ENCODE results near the gene NUDT14.

Gene NUDT14

DNA sequence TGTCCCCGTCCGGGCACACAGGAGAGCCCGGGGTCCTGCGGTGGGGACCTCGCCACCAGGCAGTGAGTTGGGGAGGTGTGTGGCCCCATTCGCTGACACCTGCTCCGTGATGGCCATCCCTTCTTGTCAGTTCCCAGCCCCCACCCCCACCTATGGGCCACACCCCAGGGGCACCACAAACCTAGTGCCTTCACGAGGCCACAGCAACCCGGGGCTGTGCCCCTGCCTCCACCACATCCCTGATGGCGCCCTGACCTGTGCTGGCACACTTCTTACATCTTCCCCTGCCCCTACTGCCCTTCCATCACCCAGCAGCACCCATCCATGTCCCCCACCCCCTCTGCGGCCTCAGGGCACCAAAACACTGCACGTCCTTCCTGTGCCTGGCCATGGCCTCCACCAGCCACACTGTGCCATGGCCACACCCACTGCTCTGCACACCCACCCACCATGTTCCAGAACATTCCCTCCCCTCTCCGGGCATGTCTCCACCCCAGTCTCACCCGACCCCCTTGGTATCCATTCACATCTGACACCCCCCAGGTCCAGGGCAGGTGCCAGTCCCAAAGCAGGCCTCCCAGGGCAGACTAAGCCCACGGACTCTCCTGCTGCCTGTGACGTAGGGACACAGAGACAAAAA, 37.0 kb downstream of the NUDT14 start:
- DNase-seq: no peak

DNA sequence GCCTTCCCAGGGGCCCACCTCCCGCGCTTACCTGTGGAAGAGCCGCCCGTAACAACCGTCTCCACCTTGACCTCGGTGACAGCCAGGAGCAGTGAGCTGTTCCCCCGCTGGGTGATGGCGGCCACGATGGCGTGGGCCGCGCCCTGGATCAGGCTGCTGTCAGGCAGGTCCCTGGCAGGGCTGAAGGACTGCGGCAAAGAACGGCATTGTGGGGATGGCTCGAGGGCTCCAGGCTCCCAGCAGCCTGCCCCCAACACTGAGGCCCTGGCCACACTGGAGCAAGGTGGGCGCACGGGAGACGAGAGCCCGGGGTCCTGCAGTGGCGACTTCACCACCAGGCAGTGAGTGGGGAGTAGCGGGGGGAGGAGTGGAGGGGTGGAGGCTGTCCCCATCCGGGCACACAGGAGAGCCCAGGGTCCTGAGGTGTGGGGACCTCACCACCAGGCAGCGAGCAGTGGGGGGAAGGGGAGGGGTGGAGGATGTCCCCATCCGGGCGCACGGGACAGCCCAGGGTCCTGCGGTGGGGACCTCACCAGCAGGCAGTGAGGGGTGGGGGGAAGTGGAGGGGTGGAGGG, 37.6 kb downstream of the NUDT14 start:
- no peak for DNase-seq

DNA sequence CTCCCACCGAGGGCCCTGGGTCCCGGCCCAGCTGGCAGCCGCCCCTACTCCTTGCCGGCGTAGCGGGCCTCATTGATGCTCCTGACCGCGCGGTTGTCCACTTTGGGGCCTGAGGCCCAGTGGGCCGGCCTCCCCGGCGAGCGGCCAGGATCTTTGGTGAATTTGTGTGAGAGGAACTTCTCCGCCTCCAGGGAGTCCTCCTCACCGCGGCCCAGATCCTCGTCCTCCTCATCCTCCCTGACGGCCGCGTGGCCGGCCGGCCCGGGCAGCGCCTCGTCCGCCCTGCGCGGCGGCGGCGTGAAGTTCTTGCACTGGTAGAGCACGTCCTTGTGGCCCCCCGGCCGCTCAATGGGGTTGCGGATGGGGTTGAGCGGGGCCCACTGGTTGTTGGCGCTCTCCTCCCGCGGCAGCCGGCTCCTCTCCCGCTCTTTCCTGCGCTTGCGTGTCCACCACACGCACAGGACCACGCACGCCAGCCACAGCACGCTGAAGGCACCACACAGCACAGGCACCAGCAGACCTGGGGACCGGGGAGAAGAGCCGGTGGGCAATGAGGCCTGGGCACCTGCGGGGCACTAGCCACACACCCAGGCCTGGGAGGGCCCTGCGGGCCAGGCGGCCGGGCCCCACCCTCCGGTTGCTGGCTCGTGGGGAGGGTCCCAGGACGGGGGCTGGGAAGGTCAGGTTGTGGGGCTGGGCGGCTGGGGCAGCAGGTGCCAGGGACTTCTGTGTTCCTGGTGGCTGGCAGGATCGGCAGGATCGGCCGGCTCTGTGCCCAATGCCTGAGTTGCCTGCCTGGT, 38.3 kb downstream of the NUDT14 start:
- DNase-seq: no peak

DNA sequence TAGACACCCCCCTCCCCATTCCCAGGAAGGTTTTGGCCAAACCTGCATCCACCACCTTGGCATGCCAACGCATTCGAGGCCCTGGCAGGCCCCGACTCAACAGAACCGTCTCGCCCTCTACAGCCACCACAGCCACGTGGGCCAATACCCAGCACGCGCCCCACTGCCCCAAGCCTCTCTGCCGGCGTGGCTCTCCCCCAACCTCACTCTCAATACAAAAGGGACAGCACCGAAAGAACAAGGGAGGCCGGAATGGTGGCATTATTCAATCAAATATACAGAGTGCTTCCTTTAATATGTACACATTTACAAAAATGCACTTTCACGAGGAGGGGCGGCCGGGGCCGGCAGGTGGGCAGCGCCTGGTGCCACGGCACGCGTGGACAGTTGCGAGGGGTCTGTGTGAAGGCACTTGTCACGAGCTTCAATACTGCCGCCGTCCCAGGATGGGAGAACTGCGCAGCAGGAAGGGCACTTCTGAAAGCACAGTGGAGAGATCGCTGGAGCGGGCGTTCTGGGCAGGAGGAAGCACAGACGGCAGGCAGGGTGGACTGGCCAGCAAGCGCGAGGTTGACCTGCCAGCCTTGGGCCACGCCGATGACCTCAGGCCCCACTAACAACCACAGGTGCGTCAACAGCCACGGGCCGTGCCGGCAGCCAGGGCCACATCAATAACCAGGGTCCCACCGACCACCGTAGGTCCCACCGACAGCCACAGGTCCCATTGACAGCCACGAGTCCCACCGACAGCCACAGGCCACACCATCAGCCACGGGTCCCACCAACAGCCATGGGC, 39.4 kb downstream of the NUDT14 start:
- DNase-seq: no peak

DNA sequence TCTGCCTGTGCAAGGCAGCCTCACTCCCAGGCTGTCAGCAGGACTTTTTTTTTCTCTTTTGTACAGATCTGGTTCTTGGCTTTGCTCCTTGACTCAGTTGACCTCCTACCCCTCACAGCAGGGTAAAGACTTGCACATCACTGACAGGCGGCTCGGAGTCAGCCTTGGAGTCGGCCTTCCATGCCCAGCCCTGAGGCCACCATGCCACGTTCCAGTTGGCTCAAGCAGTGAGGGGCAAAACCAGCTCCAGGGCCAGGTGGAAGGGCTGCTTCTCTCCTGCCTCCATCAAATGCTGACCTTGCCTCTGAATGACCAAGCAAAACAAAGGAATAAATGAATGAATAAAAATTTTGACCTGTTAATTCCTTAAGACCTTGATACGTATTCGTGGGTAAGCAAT, 40.1 kb downstream of the NUDT14 start:
- no peak for DNase-seq

DNA sequence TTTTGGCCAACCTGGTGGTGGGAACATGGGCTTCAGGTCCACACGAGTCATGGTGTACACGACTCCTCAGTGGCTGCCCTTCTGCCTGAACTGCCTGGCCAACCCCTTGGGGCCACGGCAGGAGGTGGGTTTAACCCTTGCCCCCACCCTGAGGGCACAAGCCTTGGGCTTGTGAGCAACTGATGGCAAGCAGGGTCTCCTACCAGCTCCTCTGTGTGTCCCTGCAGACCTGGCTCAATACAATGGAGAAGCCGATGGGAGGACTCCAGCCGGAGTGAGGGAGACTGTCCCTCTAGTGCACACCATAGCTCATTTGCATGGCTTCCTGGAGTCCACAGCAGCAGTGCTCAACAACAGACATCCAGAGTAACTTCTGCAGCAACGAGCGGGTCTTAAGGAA, 40.5 kb downstream of the NUDT14 start:
- no peak for DNase-seq

DNA sequence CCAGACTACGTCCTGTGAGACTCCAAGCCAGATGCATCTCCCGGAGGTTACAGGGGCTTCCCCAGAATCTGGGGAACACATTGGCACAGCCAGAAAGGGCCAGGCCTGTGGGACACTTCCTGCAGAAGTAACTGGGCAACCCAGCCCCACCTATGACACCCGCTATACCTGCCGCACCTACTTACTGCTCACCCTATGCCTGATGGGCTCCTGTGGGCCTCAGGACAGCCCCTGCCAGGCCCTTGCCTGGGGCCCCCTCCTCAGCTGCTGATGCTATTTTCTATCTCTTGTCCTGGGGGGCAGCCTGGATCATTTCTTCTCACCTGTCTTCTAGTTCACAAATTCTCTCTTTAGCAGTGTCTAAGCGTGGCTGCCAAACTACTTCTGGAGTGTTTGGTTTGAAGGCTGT, 41.3 kb downstream of the NUDT14 start:
- no peak for DNase-seq

DNA sequence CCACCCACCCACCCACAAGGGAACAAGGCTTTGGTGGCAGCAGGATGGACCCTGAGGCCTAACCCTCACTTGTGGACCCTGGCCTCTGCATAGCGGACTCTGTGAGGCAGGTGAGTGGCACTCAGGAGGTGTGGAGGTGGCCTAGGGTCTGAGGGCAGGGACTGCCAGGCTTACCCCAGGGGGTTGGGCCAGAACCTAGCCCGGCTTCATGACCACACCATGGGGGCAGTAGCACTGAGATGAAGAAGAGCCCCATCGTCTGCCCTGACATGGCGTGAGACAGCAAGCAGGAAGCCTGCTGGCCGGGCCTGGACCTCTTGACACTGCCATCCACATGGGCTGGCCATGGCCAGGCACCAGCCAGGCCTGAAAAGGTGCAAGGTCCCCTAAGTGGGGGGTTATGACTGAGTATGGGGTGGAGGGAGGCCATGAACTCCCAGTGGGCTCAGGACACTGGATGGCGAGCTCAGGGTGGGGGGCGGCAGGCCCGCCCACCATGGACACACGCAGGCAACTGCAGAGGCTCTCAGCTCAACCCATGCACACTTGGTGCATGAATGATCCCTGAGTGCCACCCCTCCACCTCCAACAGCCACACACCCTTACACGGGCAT, 41.8 kb downstream of the NUDT14 start:
- no peak for DNase-seq

DNA sequence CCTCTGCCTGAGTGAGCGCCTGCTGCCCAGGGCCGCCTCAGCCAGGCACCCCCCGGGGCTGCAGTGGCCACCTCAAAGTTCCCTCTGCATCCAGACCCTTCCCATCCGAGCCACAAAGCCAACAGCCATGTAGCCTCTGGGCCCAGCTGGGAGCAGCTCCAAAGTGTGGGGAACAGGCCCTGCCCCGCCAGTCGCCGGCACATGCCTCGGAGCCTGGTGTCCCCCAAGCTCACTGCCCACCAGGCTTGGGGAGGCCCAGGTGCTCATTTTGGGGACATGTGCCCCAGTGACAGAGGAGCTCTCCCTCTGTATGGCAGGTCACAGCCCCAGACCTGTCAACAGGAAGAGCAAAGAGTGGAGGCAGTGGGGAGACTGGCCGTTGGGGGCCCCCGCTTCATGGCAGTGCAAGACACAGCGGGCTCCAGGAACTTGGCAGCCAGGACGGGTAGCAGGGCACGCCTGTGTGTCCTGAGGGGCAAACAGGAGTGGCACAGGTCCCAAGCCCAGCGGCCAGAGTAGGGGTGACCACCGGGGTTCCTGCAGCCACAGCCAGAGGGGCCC, 42.5 kb downstream of the NUDT14 start:
- no peak for DNase-seq

DNA sequence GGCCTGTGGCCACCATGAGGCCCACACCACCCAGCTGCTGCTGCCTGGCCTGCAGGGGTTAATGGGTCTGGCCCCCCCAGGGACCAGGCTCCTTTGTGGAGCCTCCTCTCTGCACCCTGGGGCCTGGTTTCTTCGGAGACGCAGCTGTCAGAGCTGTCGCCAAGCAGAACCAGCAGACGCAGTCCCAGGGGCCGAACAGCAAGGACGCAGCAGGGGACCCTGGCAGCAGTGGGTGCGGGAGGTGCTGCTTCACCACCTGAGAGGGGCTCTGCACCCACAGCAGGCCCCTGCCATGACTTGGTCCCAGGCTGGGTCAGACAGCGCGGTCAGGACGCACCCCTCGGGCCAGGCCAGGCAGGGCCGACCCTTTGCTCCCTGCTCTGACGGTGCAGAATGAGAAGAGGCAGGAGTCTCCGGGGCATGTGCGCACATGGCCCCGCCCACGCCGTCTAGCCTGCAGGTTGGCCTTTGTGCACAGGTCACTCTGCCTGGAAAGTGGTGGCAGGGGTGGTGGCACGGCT, 43.0 kb downstream of the NUDT14 start:
- no peak for DNase-seq

DNA sequence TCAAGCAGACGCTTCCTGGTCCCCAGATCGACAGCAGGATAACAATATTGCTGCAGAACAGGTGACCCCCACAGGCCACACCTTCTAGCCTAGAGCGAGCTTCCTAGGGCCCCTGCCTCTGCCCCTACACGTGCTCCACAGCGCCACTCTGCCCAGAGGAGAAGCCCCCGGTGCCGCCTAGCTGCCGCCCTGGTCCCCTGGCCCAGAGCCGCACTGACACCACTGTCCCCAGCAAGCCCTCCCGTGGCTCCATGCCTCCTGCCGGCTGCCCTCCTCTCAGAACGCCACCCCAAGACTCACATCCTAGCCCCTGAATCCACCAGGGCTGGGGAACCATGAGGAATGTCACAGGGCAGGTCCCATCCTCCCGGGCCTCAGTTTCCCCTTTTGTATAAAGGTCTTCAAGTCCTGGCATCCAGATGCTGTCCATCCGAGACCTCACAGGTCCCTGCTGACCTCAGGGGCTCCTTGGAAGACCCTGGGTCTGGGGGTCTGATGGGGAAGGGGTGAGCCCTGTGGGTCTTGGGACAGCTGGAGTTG, 43.6 kb downstream of the NUDT14 start:
- no peak for DNase-seq

DNA sequence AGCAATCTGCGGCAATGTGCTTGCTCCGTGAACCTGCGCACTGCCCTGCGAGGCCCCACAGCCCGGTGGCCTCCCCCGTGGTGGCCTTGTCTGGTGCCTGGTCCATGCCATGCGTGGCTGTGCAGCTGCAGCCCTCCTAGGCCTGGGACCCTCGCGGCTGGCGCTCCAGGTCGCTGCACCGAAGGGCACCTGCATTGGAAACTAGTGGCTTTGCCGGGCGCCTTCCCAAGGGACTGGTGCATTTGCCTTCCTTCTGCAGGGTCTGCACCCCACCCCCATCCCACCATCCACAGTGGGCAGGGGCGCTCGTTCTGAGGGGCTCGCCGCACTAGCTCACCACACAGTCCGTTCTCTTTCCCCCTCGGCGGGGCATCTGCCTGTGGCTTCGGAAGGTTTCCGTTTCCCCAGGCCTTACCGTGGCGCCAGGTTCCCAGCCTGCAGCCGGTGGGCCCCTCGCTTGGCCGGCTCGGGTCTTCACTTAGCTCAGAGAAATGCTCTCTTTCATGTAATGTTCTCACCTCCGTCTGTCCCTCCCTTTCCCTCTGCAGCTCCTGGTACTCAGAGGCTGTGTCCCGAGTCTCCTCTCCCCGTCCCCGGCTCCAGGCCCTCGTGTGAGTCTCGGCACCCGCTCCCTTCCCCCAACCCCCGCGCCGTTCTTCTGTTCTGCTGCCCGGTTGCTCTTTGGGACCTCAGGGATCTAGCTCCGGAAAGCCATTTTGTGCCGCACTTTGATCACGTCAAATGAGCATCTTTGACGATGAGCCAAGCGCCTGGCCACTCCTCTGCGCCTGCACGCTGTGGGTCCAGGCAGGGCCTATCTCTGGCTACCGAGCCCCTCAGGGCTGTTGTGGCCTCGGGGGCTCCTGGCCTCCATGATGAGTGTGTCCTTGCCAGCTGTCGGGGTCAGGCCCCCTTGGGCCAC, 44.5 kb downstream of the NUDT14 start:
- no peak for DNase-seq

DNA sequence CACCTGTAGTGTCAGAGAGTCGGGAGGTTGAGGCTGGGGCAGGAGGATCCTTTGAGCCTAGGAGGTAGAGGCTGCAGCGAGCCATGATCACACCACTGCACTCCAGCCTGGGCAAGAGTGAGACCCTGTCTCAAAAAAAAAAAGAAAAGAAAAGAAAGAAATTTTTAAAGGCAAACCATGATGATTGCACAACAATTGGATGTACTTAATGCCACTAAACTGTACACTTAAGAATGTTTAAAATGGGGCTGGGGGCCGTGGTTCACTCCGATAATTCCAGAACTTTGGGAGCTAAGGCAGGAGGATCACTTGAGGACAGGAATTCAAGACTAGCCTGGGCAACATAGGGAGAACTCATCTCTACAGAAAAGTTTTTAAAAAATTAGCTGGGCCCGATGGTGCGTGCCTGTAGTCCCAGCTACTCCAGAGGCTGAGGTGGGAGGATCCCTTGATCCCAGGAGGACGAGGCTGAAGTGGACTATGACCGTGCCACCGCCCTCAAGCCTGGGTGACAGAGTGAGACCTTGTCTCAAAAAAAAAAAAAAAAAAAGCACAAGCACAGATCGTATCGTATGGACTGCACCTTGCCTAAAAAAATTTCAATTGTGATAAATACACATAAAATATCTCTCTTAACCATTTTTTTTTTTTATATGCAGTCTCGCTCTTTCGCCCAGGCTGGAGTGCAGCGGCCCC, 45.3 kb downstream of the NUDT14 start:
- DNase-seq: no peak

DNA sequence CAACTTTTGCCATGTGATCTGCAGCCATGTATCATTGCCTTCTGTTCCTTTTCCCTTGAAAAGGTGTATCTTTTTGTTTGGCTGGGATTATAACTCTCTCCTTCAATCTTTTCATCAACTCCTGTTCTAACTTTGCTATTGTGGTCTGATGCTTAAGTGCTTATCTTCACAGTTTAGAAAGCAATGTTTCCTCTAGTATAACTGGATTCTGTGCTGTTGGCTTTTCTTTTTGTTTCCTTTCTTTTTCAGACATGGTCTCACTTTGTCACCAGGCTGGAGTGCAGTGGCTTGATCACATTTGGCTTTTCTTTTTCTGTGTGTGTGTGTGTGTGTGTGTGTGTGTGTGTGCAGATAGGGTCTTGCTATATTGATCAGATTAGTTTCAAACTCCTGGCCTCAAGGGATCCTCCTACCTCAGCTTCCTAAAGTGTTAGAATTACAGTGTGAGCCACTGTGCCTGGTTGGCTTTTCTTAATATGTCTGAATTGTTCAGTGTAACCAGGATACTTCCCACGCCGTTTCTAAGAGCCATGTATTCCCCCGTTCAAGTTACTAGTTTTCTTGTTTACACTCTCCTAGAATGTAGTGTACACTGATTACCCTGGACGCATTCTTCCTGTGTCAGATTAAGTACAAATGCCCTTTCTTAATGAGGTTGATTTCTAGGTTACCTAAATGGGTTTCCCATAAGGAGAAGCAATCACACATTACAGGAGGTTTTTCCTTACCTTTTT, 48.0 kb downstream of the NUDT14 start:
- DNase-seq: no peak

DNA sequence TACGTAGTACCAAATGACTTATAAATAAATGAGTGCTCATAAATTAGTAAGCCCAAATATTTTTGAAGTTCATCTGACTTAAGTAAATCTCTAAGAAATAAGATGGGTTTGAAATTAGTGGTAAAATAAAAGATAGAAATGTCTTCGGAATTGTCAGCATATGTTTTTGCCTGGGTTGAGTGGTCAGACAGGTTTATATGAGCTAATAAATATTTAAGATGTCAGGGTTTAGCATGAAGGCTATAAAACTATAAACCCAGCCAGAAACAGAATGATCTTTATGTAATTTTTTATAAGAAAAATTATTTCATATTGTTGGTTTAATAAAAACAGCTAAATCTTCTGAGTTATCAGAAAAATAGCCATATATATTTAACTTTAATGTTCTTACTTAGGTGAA, 49.9 kb downstream of the NUDT14 start:
- no peak for DNase-seq

DNA sequence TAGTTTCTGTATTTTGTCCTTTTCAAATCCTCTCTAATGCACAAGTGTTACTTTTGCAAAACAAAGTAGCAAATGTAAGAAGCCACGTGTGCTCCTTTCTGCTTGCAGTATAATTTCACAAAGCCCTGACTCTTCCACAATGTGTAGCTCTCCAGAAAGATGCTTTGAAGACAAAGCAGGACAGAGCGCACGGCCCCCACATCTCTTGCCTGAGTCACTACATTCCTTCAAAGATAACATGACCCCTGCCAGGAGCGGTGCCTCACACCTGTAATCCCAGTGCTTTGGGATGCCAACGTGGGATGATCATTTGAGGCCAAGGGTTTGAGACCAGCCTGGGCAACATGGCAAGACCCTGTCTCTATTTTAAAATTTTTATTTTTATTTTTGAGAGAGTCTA, 53.1 kb downstream of the NUDT14 start:
- no peak for DNase-seq

DNA sequence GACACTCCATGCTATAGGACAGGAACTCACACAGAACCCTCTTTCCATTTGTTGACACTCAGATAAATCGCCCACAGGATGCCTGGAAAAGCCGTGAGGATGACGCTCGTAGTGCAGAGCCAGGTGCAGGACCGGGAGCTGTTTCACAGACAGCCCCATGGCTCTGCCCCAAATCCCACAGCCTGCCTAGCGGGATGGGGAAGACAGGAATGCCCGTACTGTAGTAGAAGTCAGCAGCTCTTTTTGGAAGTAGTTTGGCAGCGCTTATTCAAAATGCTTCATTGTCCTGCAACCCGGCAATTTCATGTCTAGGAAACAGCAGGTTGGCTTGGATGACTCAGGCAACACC, 54.2 kb downstream of the NUDT14 start:
- peak in 1 of 2 experiments; percentile 23 for DNase-seq

DNA sequence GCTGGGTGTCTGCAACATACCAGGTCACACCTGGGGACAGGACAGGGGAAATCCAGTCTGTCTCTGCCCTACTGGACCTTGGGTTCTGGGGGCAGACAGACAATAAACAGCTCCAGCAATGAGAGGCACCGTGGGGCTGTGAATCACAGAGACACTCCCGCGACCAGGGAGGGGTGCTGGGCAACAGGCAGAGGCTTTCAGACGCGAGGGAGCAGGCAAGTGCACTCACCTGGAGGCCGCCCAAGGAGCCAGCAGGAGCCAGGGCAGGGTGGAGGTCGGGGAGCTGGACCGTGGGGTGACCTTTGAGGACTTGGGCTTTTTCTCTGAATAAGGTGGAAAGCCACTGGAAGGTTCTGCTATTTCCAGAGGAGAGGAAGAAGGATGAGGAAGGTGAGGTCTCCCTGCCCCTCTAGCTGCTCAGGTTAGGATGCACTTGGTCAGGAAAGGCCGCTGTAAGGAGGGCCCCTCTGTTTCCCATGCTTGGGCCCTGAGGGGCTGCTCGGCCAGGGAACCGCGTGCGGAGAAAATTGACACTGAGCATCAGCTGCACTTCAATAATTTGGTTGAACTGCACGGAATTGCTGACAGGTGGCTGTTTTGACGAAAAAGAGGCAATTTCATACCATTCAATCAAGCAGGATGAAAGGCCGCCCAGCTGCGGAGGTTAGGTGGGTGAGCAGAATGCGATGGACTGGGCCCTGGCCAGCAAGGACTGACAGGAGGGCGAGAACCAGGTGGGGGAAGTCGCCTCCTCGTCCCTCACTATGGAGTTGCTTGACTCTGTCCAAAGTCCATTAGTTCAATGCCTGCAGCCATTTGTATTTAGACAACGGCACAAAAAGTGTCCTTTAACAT, 54.8 kb downstream of the NUDT14 start:
- no peak for DNase-seq

DNA sequence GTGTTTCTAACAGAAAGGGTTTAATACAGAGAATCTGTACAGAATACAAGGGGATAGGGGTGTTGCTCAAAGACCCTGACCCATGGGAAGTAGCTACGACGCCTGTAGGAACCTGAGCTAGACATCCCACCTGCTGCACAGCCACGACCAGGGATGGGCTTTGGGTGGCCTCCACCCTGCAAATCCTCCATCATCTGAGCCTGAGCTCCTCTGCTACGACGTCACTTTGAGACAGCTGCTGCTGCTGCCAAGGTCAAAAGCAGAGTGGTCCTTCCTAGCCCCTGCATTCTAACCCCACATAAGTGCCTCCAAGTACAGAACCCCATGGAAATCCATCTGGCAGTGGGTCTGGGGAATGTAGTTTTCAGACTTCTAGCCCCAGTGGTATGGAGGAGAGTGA, 56.3 kb downstream of the NUDT14 start:
- no peak for DNase-seq

Data from NCI-H2081 (cell line).